HepG2 (cell line): ENCODE data around the gene INSR. TPM values are rescaled to one million over a fixed set of nuclear protein-coding genes. Genes with fewer than 3 reads are reported as not detected.

Experiments used
- AHR ChIP-seq: IDR thresholded peaks from 2 replicates; pipeline ENCODE4 v1.6.1; 2018; ENCODE audit warnings: missing genetic modification reagents, missing compliant biosample characterization
- ARNTL ChIP-seq: sonication (generic); formaldehyde crosslinking; IDR thresholded peaks from 2 replicates; pipeline ENCODE4 v1.4.0; 2020; ENCODE audit warnings: mild to moderate bottlenecking, missing genetic modification reagents
- E2F1 ChIP-seq: sonication (generic); formaldehyde crosslinking; IDR thresholded peaks from 2 replicates; pipeline ENCODE4 v1.5.0; 2020; ENCODE audit warnings: missing genetic modification reagents
- FOXJ3 ChIP-seq: sonication (generic); formaldehyde crosslinking; IDR thresholded peaks from 2 replicates; pipeline ENCODE4 v1.4.0; 2020; ENCODE audit warnings: missing genetic modification reagents, mild to moderate bottlenecking, borderline replicate concordance
- FOXO1 ChIP-seq: sonication (generic); formaldehyde crosslinking; IDR thresholded peaks from 2 replicates; pipeline ENCODE4 v1.4.0; 2020; ENCODE audit warnings: missing genetic modification reagents
- GTF3A ChIP-seq: sonication (generic); formaldehyde crosslinking; conservative IDR thresholded peaks from 2 replicates; pipeline ENCODE4 v1.4.0; 2020; ENCODE audit warnings: mild to moderate bottlenecking, missing genetic modification reagents
- IRF9 ChIP-seq: sonication (generic); formaldehyde crosslinking; IDR thresholded peaks from 2 replicates; pipeline ENCODE4 v1.8.0; 2022; ENCODE audit warnings: missing genetic modification reagents, mild to moderate bottlenecking, borderline replicate concordance
- MTF1 ChIP-seq: sonication (generic); formaldehyde crosslinking; IDR thresholded peaks from 2 replicates; pipeline ENCODE4 v1.5.0; 2020; ENCODE audit warnings: missing genetic modification reagents
- MTF2 ChIP-seq: sonication (generic); formaldehyde crosslinking; IDR thresholded peaks from 2 replicates; pipeline ENCODE4 v1.5.0; 2020; ENCODE audit warnings: missing genetic modification reagents, borderline replicate concordance
- PLRG1 ChIP-seq: fragments of 450-650 bp; conservative IDR thresholded peaks from 2 replicates; pipeline ENCODE4 v1.6.1; 2016
- POGZ ChIP-seq: sonication (generic); formaldehyde crosslinking; IDR thresholded peaks from 2 replicates; pipeline ENCODE4 v1.4.0; 2020; ENCODE audit warnings: mild to moderate bottlenecking, missing genetic modification reagents
- RCOR2 ChIP-seq: IDR thresholded peaks from 2 replicates; pipeline ENCODE4 v1.6.1; 2016; ENCODE audit warnings: missing biosample characterization, missing genetic modification reagents
- ZKSCAN8 ChIP-seq: IDR thresholded peaks from 2 replicates; pipeline ENCODE4 v1.6.1; 2016; ENCODE audit warnings: borderline replicate concordance, missing genetic modification reagents, missing compliant biosample characterization
- ZNF772 ChIP-seq: sonication (generic); formaldehyde crosslinking; IDR thresholded peaks from 2 replicates; pipeline ENCODE4 v1.5.0; 2020; ENCODE audit warnings: mild to moderate bottlenecking, missing genetic modification reagents
- ZSCAN25 ChIP-seq: sonication (generic); formaldehyde crosslinking; IDR thresholded peaks from 2 replicates; pipeline ENCODE4 v1.8.0; 2022; ENCODE audit warnings: mild to moderate bottlenecking, missing genetic modification reagents
- ZSCAN30 ChIP-seq: sonication (generic); formaldehyde crosslinking; IDR thresholded peaks from 2 replicates; pipeline ENCODE4 v1.5.0; 2020; ENCODE audit warnings: mild to moderate bottlenecking, missing genetic modification reagents
- polyA plus RNA-seq, 8 experiments: library from polyadenylated mRNA; depleted of rRNA in 3 of 8; stranded (reverse) in 7 of 8; unstranded in 1 of 8; fragments of >200 nt; fragmentation: Illumina TruSeq in 4 of 8; extraction: Trizol in 4 of 8; gene quantifications; 2 replicates each; pipeline versions ENCODE4 v1.2.1 to v1.2.3, GENCODE V29; 2011 to 2016; ENCODE audit warnings: low read depth in 4 of 8, missing spikeins in 1 of 8, mixed read lengths in 1 of 8; ENCODE audit not compliant: insufficient read depth in 1 of 8
- total RNA-seq, 5 experiments: library from RNA; depleted of rRNA; stranded (reverse); fragments of >200 nt; fragmentation: Illumina TruSeq; extraction: Trizol; gene quantifications; 2 replicates each; pipeline ENCODE4 v1.2.3, GENCODE V29; 2016; ENCODE audit warnings: low read depth in 1 of 5
- TF ChIP-seq, protein P1 (sequence below): sonication (generic); formaldehyde crosslinking; IDR thresholded peaks from 2 replicates; pipeline ENCODE4 v1.4.0; 2020; ENCODE audit warnings: mild to moderate bottlenecking, missing genetic modification reagents
- TF ChIP-seq, protein P2 (sequence below): sonication (generic); formaldehyde crosslinking; IDR thresholded peaks from 2 replicates; pipeline ENCODE4 v1.4.0; 2020; ENCODE audit warnings: low read depth, missing genetic modification reagents
- TF ChIP-seq, protein P3 (sequence below): sonication (generic); formaldehyde crosslinking; IDR thresholded peaks from 2 replicates; pipeline ENCODE4 v1.4.0; 2020; ENCODE audit warnings: missing genetic modification reagents

INSR gene
- total and polyA plus RNA-seq, 2 of the 13 experiments (the other 11 are each of a cell fraction or from before 2014, with no cell fraction given), result 24.2 to 29.8 TPM

DNA sequence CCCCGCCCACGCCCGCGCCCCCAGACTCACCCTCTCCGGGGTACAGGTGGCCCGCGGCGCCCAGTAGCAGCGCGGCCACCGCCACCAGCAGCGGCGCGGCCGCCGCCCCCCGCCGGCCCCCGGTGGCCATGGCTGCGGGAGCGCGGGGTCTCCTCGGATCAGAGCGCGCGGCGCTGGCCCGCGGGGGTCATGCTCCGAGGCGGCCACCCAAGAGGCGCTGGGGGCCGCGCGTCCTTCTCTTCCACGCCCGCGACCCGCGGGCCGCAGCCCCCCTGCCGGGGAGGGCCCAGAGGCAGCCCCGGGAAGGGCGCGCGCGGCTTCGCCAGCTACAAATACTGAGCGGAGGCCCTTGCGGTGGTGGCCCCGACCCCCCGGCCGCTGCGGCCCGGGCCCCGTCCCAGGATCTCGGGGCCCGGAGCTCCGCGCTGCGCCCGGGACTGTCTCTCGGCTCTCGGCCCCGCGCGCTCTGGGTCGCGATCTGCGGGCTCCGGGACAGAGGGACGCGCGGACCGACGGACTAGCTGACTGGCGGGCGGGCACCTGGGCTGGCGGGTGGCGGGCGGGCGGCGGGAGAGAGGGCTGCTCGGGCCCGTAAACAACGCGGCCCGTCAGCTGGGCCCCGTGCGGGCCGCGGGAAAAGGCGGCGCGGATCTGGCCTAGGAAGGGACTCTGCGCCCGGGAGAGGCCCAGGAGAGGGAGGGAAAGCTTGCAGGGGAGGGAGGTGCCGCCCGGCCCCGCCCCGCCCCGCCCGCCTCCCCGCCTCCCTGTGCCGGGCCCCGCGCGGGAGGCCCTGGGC lies at the start of gene INSR (continued):
- TF ChIP-seq, protein P1, sequence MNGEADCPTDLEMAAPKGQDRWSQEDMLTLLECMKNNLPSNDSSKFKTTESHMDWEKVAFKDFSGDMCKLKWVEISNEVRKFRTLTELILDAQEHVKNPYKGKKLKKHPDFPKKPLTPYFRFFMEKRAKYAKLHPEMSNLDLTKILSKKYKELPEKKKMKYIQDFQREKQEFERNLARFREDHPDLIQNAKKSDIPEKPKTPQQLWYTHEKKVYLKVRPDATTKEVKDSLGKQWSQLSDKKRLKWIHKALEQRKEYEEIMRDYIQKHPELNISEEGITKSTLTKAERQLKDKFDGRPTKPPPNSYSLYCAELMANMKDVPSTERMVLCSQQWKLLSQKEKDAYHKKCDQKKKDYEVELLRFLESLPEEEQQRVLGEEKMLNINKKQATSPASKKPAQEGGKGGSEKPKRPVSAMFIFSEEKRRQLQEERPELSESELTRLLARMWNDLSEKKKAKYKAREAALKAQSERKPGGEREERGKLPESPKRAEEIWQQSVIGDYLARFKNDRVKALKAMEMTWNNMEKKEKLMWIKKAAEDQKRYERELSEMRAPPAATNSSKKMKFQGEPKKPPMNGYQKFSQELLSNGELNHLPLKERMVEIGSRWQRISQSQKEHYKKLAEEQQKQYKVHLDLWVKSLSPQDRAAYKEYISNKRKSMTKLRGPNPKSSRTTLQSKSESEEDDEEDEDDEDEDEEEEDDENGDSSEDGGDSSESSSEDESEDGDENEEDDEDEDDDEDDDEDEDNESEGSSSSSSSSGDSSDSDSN (CRISPR knock-in tag), result peak; percentile 41
- no peak for TF ChIP-seq MTF2 (CRISPR knock-in tag)
- TF ChIP-seq FOXO1 (CRISPR knock-in tag), result peak; percentile 95
- TF ChIP-seq PLRG1, result no peak
- TF ChIP-seq ARNTL (CRISPR knock-in tag), result no peak
- TF ChIP-seq AHR (CRISPR knock-in tag), result no peak
- TF ChIP-seq, protein P2, sequence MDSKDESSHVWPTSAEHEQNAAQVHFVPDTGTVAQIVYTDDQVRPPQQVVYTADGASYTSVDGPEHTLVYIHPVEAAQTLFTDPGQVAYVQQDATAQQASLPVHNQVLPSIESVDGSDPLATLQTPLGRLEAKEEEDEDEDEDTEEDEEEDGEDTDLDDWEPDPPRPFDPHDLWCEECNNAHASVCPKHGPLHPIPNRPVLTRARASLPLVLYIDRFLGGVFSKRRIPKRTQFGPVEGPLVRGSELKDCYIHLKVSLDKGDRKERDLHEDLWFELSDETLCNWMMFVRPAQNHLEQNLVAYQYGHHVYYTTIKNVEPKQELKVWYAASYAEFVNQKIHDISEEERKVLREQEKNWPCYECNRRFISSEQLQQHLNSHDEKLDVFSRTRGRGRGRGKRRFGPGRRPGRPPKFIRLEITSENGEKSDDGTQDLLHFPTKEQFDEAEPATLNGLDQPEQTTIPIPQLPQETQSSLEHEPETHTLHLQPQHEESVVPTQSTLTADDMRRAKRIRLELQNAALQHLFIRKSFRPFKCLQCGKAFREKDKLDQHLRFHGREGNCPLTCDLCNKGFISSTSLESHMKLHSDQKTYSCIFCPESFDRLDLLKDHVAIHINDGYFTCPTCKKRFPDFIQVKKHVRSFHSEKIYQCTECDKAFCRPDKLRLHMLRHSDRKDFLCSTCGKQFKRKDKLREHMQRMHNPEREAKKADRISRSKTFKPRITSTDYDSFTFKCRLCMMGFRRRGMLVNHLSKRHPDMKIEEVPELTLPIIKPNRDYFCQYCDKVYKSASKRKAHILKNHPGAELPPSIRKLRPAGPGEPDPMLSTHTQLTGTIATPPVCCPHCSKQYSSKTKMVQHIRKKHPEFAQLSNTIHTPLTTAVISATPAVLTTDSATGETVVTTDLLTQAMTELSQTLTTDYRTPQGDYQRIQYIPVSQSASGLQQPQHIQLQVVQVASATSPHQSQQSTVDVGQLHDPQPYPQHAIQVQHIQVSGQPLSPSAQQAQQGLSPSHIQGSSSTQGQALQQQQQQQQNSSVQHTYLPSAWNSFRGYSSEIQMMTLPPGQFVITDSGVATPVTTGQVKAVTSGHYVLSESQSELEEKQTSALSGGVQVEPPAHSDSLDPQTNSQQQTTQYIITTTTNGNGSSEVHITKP (CRISPR knock-in tag), result no peak
- 0 out of 2 replicates have a peak, but pooled peaks have one; percentile 40 for TF ChIP-seq POGZ (CRISPR knock-in tag)
- 0 out of 2 replicates have a peak, but pooled peaks have one; percentile 17 for TF ChIP-seq E2F1 (CRISPR knock-in tag)
- TF ChIP-seq RCOR2 (CRISPR knock-in tag), result no peak
- no peak for TF ChIP-seq FOXJ3 (CRISPR knock-in tag)
- no peak for TF ChIP-seq ZNF772 (CRISPR knock-in tag)
- no peak for TF ChIP-seq ZKSCAN8 (CRISPR knock-in tag)
- TF ChIP-seq ZSCAN30 (CRISPR knock-in tag), result no peak; the same call in 1 of the 2 replicates
- TF ChIP-seq MTF1 (CRISPR knock-in tag), result no peak
- TF ChIP-seq, protein P3, sequence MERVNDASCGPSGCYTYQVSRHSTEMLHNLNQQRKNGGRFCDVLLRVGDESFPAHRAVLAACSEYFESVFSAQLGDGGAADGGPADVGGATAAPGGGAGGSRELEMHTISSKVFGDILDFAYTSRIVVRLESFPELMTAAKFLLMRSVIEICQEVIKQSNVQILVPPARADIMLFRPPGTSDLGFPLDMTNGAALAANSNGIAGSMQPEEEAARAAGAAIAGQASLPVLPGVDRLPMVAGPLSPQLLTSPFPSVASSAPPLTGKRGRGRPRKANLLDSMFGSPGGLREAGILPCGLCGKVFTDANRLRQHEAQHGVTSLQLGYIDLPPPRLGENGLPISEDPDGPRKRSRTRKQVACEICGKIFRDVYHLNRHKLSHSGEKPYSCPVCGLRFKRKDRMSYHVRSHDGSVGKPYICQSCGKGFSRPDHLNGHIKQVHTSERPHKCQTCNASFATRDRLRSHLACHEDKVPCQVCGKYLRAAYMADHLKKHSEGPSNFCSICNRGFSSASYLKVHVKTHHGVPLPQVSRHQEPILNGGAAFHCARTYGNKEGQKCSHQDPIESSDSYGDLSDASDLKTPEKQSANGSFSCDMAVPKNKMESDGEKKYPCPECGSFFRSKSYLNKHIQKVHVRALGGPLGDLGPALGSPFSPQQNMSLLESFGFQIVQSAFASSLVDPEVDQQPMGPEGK (CRISPR knock-in tag), result peak; percentile 82
- no peak for TF ChIP-seq IRF9 (CRISPR knock-in tag)
- TF ChIP-seq GTF3A (CRISPR knock-in tag), result no peak
- peak; percentile 98 for TF ChIP-seq ZSCAN25 (CRISPR knock-in tag)
